ENCODE results near the gene PARP3. TPM values are rescaled to one million over a fixed set of nuclear protein-coding genes. Genes with fewer than 3 reads are reported as not detected.

Gene PARP3
- total RNA-seq, 3 donors from 2014 or later (not counting 1 experiment from before 2014, with no cell fraction given) = 4.6 to 7.4 (median 5.6) TPM

DNA sequence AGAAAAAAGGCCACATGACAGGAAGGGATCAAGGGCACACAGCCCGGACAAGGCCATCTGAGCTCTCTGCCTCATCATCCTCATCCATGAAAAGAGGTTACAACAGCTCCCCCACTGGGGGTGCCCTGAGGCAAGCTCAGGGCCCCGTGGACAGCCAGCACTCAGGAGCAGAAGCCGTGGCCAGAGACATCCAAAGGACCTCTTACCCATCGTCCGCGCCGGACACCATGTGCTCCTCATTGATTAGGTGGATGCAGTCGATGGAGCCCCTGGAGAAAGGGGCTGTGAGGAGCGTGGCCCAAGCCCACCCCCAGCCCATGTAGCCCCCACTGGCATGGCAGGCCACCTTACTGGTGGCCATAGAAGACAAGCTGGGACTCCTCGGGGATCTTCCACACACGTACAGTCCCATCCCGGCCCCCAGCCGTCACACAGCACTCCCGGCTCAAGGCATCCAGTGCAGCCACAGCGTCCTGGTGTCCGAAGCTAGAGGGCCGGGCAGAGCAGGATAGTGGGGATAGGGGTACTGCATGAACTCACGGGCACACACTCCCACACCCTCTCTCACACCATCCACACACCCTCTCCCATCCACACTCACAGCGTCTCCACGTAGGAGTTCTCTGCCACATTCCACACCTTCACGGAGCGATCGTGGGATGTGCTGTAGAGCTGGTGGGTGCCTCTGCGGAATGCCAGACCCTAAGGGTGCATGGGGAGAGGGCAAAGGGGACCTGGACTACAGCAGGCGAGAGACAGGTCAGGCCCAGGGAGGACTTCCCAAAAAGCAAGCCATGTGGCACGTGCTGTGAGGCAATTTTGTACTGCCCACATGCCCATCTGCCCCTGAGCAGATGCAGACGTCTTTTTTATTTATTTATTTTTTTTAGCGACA, 6.9 kb upstream of the PARP3 start:
- H3K4me3 Mint-ChIP-seq = no peak overlapping the region
- no peaks in the 10 kb centered on the region for H3K27me3 Mint-ChIP-seq (ENCODE audit: low read depth in 2 of 2)
- no peak for TF ChIP-seq CTCF (IDR thresholded peaks at IDR 0.05)
- intact Hi-C loops (cut with micrococcal nuclease) = no loop called here
- Histone ChIP-seq H3K4me3 (ENCODE audit: low read length) (no peak overlapping the region), H3K36me3 (ENCODE audit: control insufficient read depth, insufficient read depth, low read length) (peaks cover 58% of the 10 kb centered on the region), H3K27ac (ENCODE audit: low read length) (no peak overlapping the region), H3K4me1 (ENCODE audit: control insufficient read depth, insufficient read depth, low read length) (no peaks in the 10 kb centered on the region), H3K27me3 (ENCODE audit: control insufficient read depth, insufficient read depth, low read length) (no peaks in the 10 kb centered on the region), H3K9me3 (ENCODE audit: control insufficient read depth, insufficient read depth, low read length) (no peaks in the 10 kb centered on the region)
- peaks cover 0 to 19% of the 10 kb centered on the region in 2 donors for H3K4me1 Mint-ChIP-seq
- ATAC-seq = no peak
- H3K36me3 Mint-ChIP-seq = no peaks in the 10 kb centered on the region
- H3K9me3 Mint-ChIP-seq = no peaks in the 10 kb centered on the region
- WGBS (ENCODE audit: insufficient coverage) = 97% methylated on average over 28 of the region's 28 CpGs
- H3K27ac Mint-ChIP-seq = peak overlapping the region in 1 of 2 donors; percentile 35
- no peak for DNase-seq

DNA sequence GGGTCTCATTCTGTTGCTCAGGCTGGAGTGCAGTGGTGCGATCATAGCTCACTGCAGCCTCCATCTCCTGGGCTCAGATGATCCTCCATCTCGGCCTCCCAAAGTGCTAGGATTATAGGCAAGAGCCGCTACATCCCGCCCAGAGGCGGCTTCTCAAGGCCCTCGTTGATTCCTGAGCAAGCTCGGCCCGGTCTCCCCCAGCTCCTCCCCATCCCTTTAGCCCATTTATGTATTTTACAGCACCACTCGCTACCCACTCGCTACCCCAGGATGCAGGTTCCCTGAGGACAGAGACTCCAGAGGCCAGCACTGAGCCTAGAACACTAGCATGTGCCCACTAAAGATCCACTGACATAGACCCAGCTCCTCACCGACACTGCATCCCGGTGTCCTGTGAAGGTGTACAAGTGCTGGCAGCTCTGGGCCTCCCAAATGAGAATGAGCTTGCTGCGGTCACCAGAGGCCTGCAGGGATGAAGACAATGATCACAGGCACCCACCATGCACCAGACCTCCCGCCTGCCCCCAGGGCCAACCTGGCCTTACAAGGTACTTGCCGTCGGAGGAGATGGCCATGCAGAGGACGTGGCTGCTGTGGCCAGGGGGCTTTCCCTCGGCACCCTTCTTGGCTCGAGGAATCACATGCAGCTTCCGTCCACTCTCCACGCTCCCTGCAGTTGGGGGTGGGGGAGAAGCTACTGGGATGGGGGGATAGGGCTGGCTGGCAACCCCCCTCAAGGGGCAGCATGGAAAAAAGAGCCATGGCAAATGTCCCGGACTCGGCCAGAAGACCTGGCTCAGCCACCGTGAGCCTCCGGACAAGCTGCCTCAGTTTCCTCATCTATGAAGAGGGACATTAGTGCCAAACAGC, 6.0 kb upstream of the PARP3 start:
- DNase-seq = no peak
- Histone ChIP-seq H3K4me3 (ENCODE audit: low read length) (no peak overlapping the region), H3K27ac (ENCODE audit: low read length) (no peak overlapping the region), H3K27me3 (ENCODE audit: control insufficient read depth, insufficient read depth, low read length) (no peaks in the 10 kb centered on the region), H3K4me1 (ENCODE audit: control insufficient read depth, insufficient read depth, low read length) (peaks cover 8% of the 10 kb centered on the region), H3K9me3 (ENCODE audit: control insufficient read depth, insufficient read depth, low read length) (no peaks in the 10 kb centered on the region), H3K36me3 (ENCODE audit: control insufficient read depth, insufficient read depth, low read length) (peaks cover 58% of the 10 kb centered on the region)
- no peak for ATAC-seq
- H3K4me1 Mint-ChIP-seq = peaks cover 7 to 26% of the 10 kb centered on the region in 2 donors
- H3K36me3 Mint-ChIP-seq = no peaks in the 10 kb centered on the region
- H3K27ac Mint-ChIP-seq = peak overlapping the region in 1 of 2 donors; percentile 35
- intact Hi-C loops (cut with micrococcal nuclease) = no loop called here
- no peak overlapping the region for H3K4me3 Mint-ChIP-seq
- WGBS (ENCODE audit: insufficient coverage) = 98% methylated on average over 25 of the region's 25 CpGs
- no peaks in the 10 kb centered on the region for H3K27me3 Mint-ChIP-seq (ENCODE audit: low read depth in 2 of 2)
- TF ChIP-seq CTCF (IDR thresholded peaks at IDR 0.05) = no peak
- no peaks in the 10 kb centered on the region for H3K9me3 Mint-ChIP-seq

DNA sequence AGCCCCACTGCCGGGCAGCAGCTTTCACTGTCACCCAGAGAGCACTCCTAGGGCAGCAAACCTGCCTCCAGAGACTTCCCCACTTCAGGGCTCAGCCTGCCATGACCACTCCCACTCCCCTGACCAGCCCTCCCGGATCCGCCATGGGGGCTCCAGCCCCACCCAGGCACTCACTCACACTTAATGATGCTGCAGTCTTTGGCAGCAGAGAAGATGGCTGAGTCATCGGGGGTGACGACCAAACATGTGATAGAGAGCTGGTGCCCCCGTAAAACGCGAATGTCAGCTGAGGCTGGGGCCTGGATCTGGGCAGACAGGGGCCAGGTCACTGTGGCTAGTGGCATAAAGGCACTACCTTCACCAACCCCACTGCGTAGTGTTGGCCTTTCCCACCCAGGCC, 5.1 kb upstream of the PARP3 start:
- Histone ChIP-seq H3K4me1 (ENCODE audit: control insufficient read depth, insufficient read depth, low read length) (peaks cover 13% of the 10 kb centered on the region), H3K9me3 (ENCODE audit: control insufficient read depth, insufficient read depth, low read length) (no peaks in the 10 kb centered on the region), H3K36me3 (ENCODE audit: control insufficient read depth, insufficient read depth, low read length) (peaks cover 58% of the 10 kb centered on the region), H3K27me3 (ENCODE audit: control insufficient read depth, insufficient read depth, low read length) (no peaks in the 10 kb centered on the region), H3K4me3 (ENCODE audit: low read length) (no peak overlapping the region), H3K27ac (ENCODE audit: low read length) (no peak overlapping the region)
- H3K36me3 Mint-ChIP-seq = no peaks in the 10 kb centered on the region
- no peak for DNase-seq
- no peak overlapping the region for H3K4me3 Mint-ChIP-seq
- peaks cover 13 to 35% of the 10 kb centered on the region in 2 donors for H3K4me1 Mint-ChIP-seq
- WGBS (ENCODE audit: insufficient coverage) = 93% methylated on average over 9 of the region's 9 CpGs
- intact Hi-C loops (cut with micrococcal nuclease) = no loop called here
- H3K9me3 Mint-ChIP-seq = no peaks in the 10 kb centered on the region
- no peak for ATAC-seq
- no peak for TF ChIP-seq CTCF (IDR thresholded peaks at IDR 0.05)
- peak overlapping the region in 1 of 2 donors; percentile 8 for H3K27ac Mint-ChIP-seq
- no peaks in the 10 kb centered on the region for H3K27me3 Mint-ChIP-seq (ENCODE audit: low read depth in 2 of 2)
